HG03558 (cell line): ENCODE results near the gene DTD1.

Source experiments
- ATAC-seq: cut with Tn5 transposase; IDR thresholded peaks from one replicate; pipeline ENCODE4 v1.9.1; 2021; ENCODE audit warnings: moderate number of reproducible peaks; ENCODE audit not compliant: unreplicated experiment; ENCODE audit errors: extremely low read depth

DTD1 gene

GRCh38 chr20:18613553-18613952 is 25.7 kb downstream of the DTD1 start:
- ATAC-seq, result no peak

- no peak for ATAC-seq
Observed at GRCh38 chr20:18614244-18614643, 26.4 kb downstream of the DTD1 start.

GRCh38 chr20:18615020-18615650 is 27.3 kb downstream of the DTD1 start:
- ATAC-seq, result no peak

GRCh38 chr20:18621004-18621403 is 33.1 kb downstream of the DTD1 start:
- ATAC-seq, result no peak

GRCh38 chr20:18623156-18623910 is 35.5 kb downstream of the DTD1 start:
- ATAC-seq, result no peak

- no peak for ATAC-seq
Observed at GRCh38 chr20:18624948-18625347, 37.1 kb downstream of the DTD1 start.

GRCh38 chr20:18625907-18626655 is 38.2 kb downstream of the DTD1 start:
- ATAC-seq, result no peak

GRCh38 chr20:18628330-18628920 is 40.6 kb downstream of the DTD1 start:
- ATAC-seq, result no peak

- ATAC-seq, result no peak
Observed at GRCh38 chr20:18632196-18632789, 44.4 kb downstream of the DTD1 start.

GRCh38 chr20:18633411-18633810 is 45.6 kb downstream of the DTD1 start:
- no peak for ATAC-seq

GRCh38 chr20:18634501-18634900 is 46.6 kb downstream of the DTD1 start:
- no peak for ATAC-seq

- ATAC-seq, result no peak
Observed at GRCh38 chr20:18635380-18635779, 47.5 kb downstream of the DTD1 start.

- no peak for ATAC-seq
Observed at GRCh38 chr20:18637224-18637623, 49.4 kb downstream of the DTD1 start.

- ATAC-seq, result no peak
Observed at GRCh38 chr20:18638768-18639167, 50.9 kb downstream of the DTD1 start.

- ATAC-seq, result no peak
Observed at GRCh38 chr20:18639501-18639979, 51.7 kb downstream of the DTD1 start.

GRCh38 chr20:18645196-18645745 is 57.4 kb downstream of the DTD1 start:
- no peak for ATAC-seq

- ATAC-seq, result no peak
Observed at GRCh38 chr20:18645851-18646250, 58.0 kb downstream of the DTD1 start.

- no peak for ATAC-seq
Observed at GRCh38 chr20:18647777-18648176, 59.9 kb downstream of the DTD1 start.

GRCh38 chr20:18650224-18650623 is 62.4 kb downstream of the DTD1 start:
- ATAC-seq, result no peak
